ENCODE results near the gene PLPP6.

GRCh38 chr9:4615778-4616177, 46.3 kb upstream of the PLPP6 start:
- TF ChIP-seq CTCF (IDR thresholded peaks at IDR 0.05) (no peak), MAX (CRISPR knock-in tag; IDR thresholded peaks at IDR 0.05) (no peak), USF2 (CRISPR knock-in tag; IDR thresholded peaks at IDR 0.05) (no peak), AFF4 (CRISPR knock-in tag; IDR thresholded peaks at IDR 0.05; ENCODE audit: borderline replicate concordance) (no peak), ZSCAN18 (CRISPR knock-in tag; IDR thresholded peaks at IDR 0.05) (no peak), HMGA2 (CRISPR knock-in tag; IDR thresholded peaks at IDR 0.05) (no peak), TCF7 (CRISPR knock-in tag; IDR thresholded peaks at IDR 0.05; ENCODE audit: low read depth) (no peak), NR3C1 (CRISPR knock-in tag; conservative IDR thresholded peaks at IDR 0.05; ENCODE audit: low read depth) (no peak), ZNF512 (CRISPR knock-in tag; IDR thresholded peaks at IDR 0.05; ENCODE audit: borderline replicate concordance) (no peak), CREB1 (CRISPR knock-in tag; IDR thresholded peaks at IDR 0.05) (no peak), ATF2 (CRISPR knock-in tag; IDR thresholded peaks at IDR 0.05; ENCODE audit: borderline replicate concordance, low read depth) (no peak), ZNF138 (CRISPR knock-in tag; conservative IDR thresholded peaks at IDR 0.05) (no peak)
